ENCODE measurements around the gene RILP. TPM values are rescaled to one million over a fixed set of nuclear protein-coding genes. Genes with fewer than 3 reads are reported as not detected.

The RILP gene
- total RNA-seq, 1 experiment from 2014 or later: not detected

GRCh38 chr17:1644493-1645206 lies 5.0 kb downstream of the RILP start:
- DNase-seq: no peak
- Histone ChIP-seq H2AFZ (ENCODE audit: low read length) (no peak overlapping the region), H3K9ac (ENCODE audit: low read length) (no peak overlapping the region), H3K4me1 (ENCODE audit: low read length) (peaks cover 10% of the 10 kb centered on the region), H3K9me3 (ENCODE audit: low read length) (no peaks in the 10 kb centered on the region), H3K79me2 (ENCODE audit: low read length) (no peaks in the 10 kb centered on the region), H3K36me3 (ENCODE audit: insufficient read depth, low read length) (no peaks in the 10 kb centered on the region), H3K9me2 (replicated peaks; ENCODE audit: insufficient read depth, low read length) (no peaks in the 10 kb centered on the region), H4K20me1 (ENCODE audit: insufficient read depth, low read depth, low read length) (no peaks in the 10 kb centered on the region; the same call in 1 of the 2 replicates), H3K4me3 (ENCODE audit: low read length) (no peak overlapping the region), H3K27me3 (ENCODE audit: low read length) (no peaks in the 10 kb centered on the region), H3K4me2 (ENCODE audit: low read depth, low read length, poor library complexity, severe bottlenecking) (no peak overlapping the region), H3K27ac (ENCODE audit: low read length) (no peak overlapping the region)

- H2AFZ ChIP-seq (ENCODE audit: low read length): no peak overlapping the region
Measured at GRCh38 chr17:1643999-1644492, 5.6 kb downstream of the RILP start.

GRCh38 chr17:1643293-1643998 lies 6.2 kb downstream of the RILP start:
- H3K27ac ChIP-seq (ENCODE audit: low read length): no peak overlapping the region
- no peaks in the 10 kb centered on the region for H3K9me2 ChIP-seq (replicated peaks; ENCODE audit: insufficient read depth, low read length)
- no peaks in the 10 kb centered on the region for H3K9me3 ChIP-seq (ENCODE audit: low read length)
- peaks cover 3% of the 10 kb centered on the region for H3K4me1 ChIP-seq (ENCODE audit: low read length)
- no peak overlapping the region for H2AFZ ChIP-seq (ENCODE audit: low read length)
- H3K4me2 ChIP-seq (ENCODE audit: low read depth, low read length, poor library complexity, severe bottlenecking): no peak overlapping the region
- H3K36me3 ChIP-seq (ENCODE audit: insufficient read depth, low read length): no peaks in the 10 kb centered on the region
- H3K9ac ChIP-seq (ENCODE audit: low read length): no peak overlapping the region
- no peaks in the 10 kb centered on the region for H3K27me3 ChIP-seq (ENCODE audit: low read length)
- no peak overlapping the region for H3K4me3 ChIP-seq (ENCODE audit: low read length)
- H4K20me1 ChIP-seq (ENCODE audit: insufficient read depth, low read depth, low read length): no peaks in the 10 kb centered on the region; the same call in 1 of the 2 replicates
- DNase-seq: peak; percentile 58
- H3K79me2 ChIP-seq (ENCODE audit: low read length): no peaks in the 10 kb centered on the region

More at GRCh38 chr17:1643999-1644492, 5.6 kb downstream of the RILP start:
- Histone ChIP-seq H3K27ac (ENCODE audit: low read length) (no peak overlapping the region), H3K36me3 (ENCODE audit: insufficient read depth, low read length) (no peaks in the 10 kb centered on the region), H3K4me2 (ENCODE audit: low read depth, low read length, poor library complexity, severe bottlenecking) (no peak overlapping the region), H3K4me3 (ENCODE audit: low read length) (no peak overlapping the region), H3K27me3 (ENCODE audit: low read length) (no peaks in the 10 kb centered on the region), H3K79me2 (ENCODE audit: low read length) (no peaks in the 10 kb centered on the region), H3K9me3 (ENCODE audit: low read length) (no peaks in the 10 kb centered on the region), H3K9me2 (replicated peaks; ENCODE audit: insufficient read depth, low read length) (no peaks in the 10 kb centered on the region), H3K4me1 (ENCODE audit: low read length) (peaks cover 7% of the 10 kb centered on the region), H4K20me1 (ENCODE audit: insufficient read depth, low read depth, low read length) (no peaks in the 10 kb centered on the region; the same call in 1 of the 2 replicates), H3K9ac (ENCODE audit: low read length) (no peak overlapping the region)
- DNase-seq: no peak

GRCh38 chr17:1641065-1641403 lies 8.6 kb downstream of the RILP start:
- H3K9me2 ChIP-seq (replicated peaks; ENCODE audit: insufficient read depth, low read length): no peaks in the 10 kb centered on the region
- H3K4me3 ChIP-seq (ENCODE audit: low read length): no peak overlapping the region
- no peak overlapping the region for H3K4me2 ChIP-seq (ENCODE audit: low read depth, low read length, poor library complexity, severe bottlenecking)
- no peak overlapping the region for H2AFZ ChIP-seq (ENCODE audit: low read length)
- no peak overlapping the region for H3K9ac ChIP-seq (ENCODE audit: low read length)
- H3K27ac ChIP-seq (ENCODE audit: low read length): no peak overlapping the region
- H3K79me2 ChIP-seq (ENCODE audit: low read length): no peaks in the 10 kb centered on the region
- no peak for DNase-seq
- H3K4me1 ChIP-seq (ENCODE audit: low read length): no peaks in the 10 kb centered on the region
- no peaks in the 10 kb centered on the region for H3K36me3 ChIP-seq (ENCODE audit: insufficient read depth, low read length)
- no peaks in the 10 kb centered on the region for H3K27me3 ChIP-seq (ENCODE audit: low read length)
- no peaks in the 10 kb centered on the region for H4K20me1 ChIP-seq (ENCODE audit: insufficient read depth, low read depth, low read length)
- no peaks in the 10 kb centered on the region for H3K9me3 ChIP-seq (ENCODE audit: low read length)

GRCh38 chr17:1640329-1641064 lies 9.2 kb downstream of the RILP start:
- Histone ChIP-seq H3K4me2 (ENCODE audit: low read depth, low read length, poor library complexity, severe bottlenecking) (no peak overlapping the region), H3K9me2 (replicated peaks; ENCODE audit: insufficient read depth, low read length) (no peaks in the 10 kb centered on the region), H3K9ac (ENCODE audit: low read length) (no peak overlapping the region), H4K20me1 (ENCODE audit: insufficient read depth, low read depth, low read length) (no peaks in the 10 kb centered on the region), H3K27ac (ENCODE audit: low read length) (no peak overlapping the region), H3K4me1 (ENCODE audit: low read length) (no peaks in the 10 kb centered on the region), H3K79me2 (ENCODE audit: low read length) (no peaks in the 10 kb centered on the region), H3K27me3 (ENCODE audit: low read length) (no peaks in the 10 kb centered on the region), H3K9me3 (ENCODE audit: low read length) (no peaks in the 10 kb centered on the region), H2AFZ (ENCODE audit: low read length) (no peak overlapping the region), H3K4me3 (ENCODE audit: low read length) (no peak overlapping the region), H3K36me3 (ENCODE audit: insufficient read depth, low read length) (no peaks in the 10 kb centered on the region)
- DNase-seq: no peak

- H3K9me2 ChIP-seq (replicated peaks; ENCODE audit: insufficient read depth, low read length): no peaks in the 10 kb centered on the region
- no peaks in the 10 kb centered on the region for H3K36me3 ChIP-seq (ENCODE audit: insufficient read depth, low read length)
- H3K4me2 ChIP-seq (ENCODE audit: low read depth, low read length, poor library complexity, severe bottlenecking): no peak overlapping the region
- no peak overlapping the region for H2AFZ ChIP-seq (ENCODE audit: low read length)
- no peak overlapping the region for H3K4me3 ChIP-seq (ENCODE audit: low read length)
- no peaks in the 10 kb centered on the region for H3K79me2 ChIP-seq (ENCODE audit: low read length)
- no peak overlapping the region for H3K27ac ChIP-seq (ENCODE audit: low read length)
- no peak for DNase-seq
- H3K9me3 ChIP-seq (ENCODE audit: low read length): no peaks in the 10 kb centered on the region
- no peaks in the 10 kb centered on the region for H3K27me3 ChIP-seq (ENCODE audit: low read length)
- H3K9ac ChIP-seq (ENCODE audit: low read length): no peak overlapping the region
- H3K4me1 ChIP-seq (ENCODE audit: low read length): no peaks in the 10 kb centered on the region
- H4K20me1 ChIP-seq (ENCODE audit: insufficient read depth, low read depth, low read length): no peaks in the 10 kb centered on the region
Measured at GRCh38 chr17:1639549-1640180, 10.0 kb downstream of the RILP start.

DNA sequence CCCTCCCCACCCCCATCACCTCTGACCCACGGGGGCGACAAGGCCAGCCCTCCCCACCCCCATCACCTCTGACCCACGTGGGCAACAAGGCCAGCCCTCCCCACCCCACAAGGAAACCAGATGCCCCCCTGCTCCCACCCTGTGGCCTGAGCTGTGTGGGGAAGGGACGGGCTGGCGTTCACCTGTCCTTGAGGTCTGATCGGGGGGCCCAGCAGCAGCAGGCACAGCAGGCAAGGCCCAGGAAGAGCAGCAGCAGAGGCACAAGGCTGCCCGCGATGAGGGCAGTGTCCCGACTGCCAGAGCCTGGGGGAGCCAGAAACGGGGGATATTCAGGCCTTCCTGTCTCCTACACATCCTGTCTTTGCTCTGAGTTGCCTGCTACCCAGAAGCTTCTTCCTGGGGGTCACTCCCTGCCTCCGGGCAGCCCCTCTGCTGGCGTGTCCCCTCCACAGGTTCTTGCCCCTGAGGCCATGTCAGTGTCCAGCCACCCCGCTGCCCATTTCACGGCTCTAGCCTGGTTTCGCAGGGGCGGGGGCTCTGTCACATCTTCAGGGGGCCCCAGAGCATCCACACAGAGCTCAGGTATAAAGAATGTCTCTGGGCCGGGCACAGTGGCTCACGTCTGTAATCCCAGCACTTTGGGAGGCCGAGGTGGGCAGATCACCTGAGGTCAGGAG lies 10.9 kb downstream of the RILP start:
- Histone ChIP-seq H3K27me3 (ENCODE audit: low read length) (no peaks in the 10 kb centered on the region), H3K9me2 (replicated peaks; ENCODE audit: insufficient read depth, low read length) (no peaks in the 10 kb centered on the region), H2AFZ (ENCODE audit: low read length) (no peak overlapping the region), H3K9ac (ENCODE audit: low read length) (no peak overlapping the region), H3K4me1 (ENCODE audit: low read length) (no peaks in the 10 kb centered on the region), H3K4me2 (ENCODE audit: low read depth, low read length, poor library complexity, severe bottlenecking) (no peak overlapping the region), H3K79me2 (ENCODE audit: low read length) (no peaks in the 10 kb centered on the region), H3K9me3 (ENCODE audit: low read length) (no peaks in the 10 kb centered on the region), H3K27ac (ENCODE audit: low read length) (no peak overlapping the region), H3K36me3 (ENCODE audit: insufficient read depth, low read length) (no peaks in the 10 kb centered on the region), H3K4me3 (ENCODE audit: low read length) (no peak overlapping the region), H4K20me1 (ENCODE audit: insufficient read depth, low read depth, low read length) (no peaks in the 10 kb centered on the region)
- DNase-seq: no peak

All from Karpas-422 (cell line).